Activated CD8-positive, alpha-beta memory T cell treated with anti-CD3 and anti-CD28 coated beads for 4 hours (primary cell): ENCODE measurements around the gene SIM2.

Experiments
- DNase-seq, 2 donors: peaks; one replicate each; pipeline ENCODE4 v3.0.0-alpha.2; 2020; ENCODE audit warnings: low read depth in 2 of 2

The SIM2 gene

DNA sequence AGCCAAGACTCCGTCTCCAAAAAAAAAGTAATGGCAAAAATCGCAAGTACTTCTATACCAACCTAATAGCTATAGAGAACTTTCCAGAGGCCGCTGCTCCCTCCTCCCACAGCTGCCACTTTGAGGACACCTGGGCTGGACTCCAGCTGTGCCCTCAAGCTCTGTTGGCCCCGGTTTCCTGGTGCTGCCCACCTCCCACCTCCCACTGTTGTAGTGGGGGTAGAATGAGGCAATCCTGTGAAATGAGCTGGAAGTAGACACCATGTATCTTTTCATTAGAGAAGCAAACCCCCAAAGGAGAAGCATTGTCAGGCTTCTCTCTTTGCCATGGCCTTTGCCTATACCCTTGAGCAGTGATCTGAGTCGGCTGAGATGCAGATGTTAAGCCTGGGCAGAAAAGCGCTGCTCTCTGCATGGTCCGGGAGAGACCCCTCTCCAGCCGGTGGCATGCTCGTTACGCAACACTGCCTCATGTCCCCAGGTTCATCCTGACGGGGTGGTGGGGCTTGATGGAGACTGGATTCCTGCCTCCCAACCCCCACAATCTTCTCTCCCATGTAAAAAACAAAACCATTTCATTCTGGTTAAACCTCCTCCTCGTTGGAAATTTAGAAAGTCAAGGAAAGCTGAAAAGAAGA is 39.7 kb downstream of the SIM2 start:
- DNase-seq: no peak

DNA sequence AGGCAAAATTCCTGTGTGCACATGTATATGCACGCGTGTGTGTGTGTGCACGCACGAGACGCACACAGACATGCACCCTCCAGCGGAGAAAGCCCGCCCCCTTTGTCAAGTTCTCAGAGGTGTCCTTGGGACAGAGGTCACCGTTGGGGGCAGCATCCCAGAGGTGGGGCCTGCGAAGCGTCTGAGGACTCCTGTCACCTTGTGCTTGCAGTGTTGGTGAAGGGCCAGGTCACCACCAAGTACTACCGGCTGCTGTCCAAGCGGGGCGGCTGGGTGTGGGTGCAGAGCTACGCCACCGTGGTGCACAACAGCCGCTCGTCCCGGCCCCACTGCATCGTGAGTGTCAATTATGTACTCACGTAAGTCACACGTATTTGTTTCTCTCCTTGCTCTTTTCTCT is 42.6 kb downstream of the SIM2 start:
- no peak for DNase-seq

DNA sequence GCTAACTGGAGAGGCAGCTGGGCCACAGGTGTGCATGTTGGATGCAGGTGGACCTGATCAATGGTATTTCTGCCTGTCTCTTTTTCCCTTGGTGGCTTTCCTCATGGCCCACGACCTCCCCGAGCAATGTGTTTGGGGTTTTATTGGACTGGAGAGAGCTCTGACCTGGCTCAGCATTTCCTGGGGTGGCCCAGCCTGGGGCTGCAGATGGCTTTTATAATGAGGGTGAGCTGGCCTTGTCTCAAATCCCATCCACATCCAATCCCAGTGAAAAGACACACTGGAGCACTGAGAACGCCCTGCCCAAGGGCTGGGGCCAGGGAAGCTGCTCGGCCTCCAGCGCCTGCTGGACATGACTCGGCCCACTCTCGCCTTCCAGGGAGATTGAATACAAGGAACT is 44.1 kb downstream of the SIM2 start:
- DNase-seq: no peak

GRCh38 chr21:36743446-36743845 is 44.5 kb downstream of the SIM2 start:
- DNase-seq: no peak

GRCh38 chr21:36744190-36744559 is 45.3 kb downstream of the SIM2 start:
- DNase-seq: no peak

DNA sequence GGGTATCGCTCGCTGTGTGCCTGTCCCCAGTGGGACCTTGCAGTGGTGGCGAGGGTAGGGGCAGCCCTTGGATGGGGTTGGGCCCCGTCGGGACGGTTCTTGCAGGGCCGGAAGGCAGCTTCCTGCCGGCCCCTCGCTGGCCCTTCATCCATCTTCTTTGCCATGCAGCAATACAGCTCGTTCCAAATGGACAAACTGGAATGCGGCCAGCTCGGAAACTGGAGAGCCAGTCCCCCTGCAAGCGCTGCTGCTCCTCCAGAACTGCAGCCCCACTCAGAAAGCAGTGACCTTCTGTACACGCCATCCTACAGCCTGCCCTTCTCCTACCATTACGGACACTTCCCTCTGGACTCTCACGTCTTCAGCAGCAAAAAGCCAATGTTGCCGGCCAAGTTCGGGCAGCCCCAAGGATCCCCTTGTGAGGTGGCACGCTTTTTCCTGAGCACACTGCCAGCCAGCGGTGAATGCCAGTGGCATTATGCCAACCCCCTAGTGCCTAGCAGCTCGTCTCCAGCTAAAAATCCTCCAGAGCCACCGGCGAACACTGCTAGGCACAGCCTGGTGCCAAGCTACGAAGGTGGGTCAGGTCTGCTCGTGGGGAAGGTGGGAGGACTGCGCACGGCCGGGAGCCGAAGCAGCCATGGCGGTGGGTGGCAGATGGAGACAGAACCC is 45.8 kb downstream of the SIM2 start:
- DNase-seq: no peak

DNA sequence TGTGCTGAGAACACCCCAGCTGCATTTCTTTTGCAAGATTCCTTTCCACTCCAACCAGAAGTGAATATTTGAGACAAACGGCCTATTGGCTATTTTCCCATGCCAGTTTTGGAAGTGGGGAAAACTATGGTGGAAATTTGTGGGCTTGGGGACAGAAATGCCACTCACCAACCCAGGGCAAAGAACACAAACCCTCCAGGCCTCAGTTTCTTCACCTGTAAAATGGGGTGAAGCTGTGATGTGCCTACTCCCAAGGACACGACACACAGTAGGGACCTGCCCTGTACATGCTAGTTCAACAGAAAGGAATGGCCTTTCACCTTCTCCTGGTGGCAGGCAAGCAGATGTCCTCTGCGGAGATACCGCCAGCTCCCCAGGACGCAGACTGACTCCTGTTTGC is 46.5 kb downstream of the SIM2 start:
- no peak for DNase-seq

DNA sequence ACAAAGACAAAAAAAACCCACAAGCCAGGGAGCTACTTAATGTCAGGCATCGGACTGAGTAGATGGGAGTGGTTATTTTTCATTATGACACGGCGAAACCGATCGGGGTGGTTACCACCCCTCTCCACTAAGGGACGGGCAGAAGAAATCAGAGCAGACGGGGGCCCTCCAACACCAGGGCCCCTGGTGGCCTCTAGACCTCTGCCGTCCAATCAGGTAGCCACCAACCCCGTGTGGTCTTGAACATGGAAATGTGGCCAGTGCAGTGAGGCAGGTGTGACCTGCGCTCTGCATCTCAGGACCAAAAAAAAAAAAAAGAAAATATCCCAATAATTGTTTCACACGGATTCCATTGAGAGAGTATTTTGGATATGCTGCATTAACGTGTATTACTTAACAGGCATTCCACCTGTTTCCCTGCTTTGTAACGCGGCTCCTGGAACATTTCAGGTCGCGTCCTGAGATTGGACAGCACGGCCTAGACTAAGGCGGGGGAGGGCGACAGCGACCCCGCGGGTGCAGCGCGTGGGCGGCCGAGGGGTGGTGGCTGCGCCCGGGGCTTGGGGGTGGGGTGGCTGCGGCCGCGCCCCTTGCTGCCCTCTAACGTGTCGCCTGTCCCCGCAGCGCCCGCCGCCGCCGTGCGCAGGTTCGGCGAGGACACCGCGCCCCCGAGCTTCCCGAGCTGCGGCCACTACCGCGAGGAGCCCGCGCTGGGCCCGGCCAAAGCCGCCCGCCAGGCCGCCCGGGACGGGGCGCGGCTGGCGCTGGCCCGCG is 48.3 kb downstream of the SIM2 start:
- DNase-seq: no peak

- DNase-seq: no peak
Observed at GRCh38 chr21:36747815-36748383, 49.0 kb downstream of the SIM2 start.

DNA sequence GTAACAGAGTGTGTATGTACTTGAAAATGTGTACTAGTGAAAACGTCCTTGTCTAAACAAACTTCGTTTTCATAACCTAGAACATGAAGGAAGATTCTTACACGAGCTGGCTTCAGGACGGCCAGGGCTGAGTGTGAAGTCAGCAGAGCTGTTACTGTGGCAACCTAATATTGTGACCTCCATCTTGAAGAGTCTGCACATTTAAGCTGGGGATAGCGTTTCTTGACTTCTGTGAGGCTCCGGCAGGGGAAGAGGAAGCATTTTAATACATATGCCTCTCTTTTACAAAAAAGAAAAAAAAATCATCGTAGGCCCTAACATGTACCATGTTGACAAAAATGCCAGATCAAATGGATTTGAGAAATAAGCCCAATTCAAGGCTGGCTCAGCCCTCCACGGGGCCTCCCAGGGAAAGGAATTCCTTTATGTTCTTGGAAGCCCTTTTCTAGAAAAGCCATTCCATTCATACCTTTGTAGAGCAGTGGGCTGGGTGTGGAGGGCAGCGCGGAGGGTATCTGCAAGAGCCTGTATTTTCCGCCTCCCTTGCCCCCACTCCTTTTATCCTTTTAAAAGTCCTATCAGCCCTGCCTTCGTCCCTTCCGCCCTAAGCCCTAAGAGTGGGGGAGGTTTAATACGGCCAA is 51.1 kb downstream of the SIM2 start:
- no peak for DNase-seq

DNA sequence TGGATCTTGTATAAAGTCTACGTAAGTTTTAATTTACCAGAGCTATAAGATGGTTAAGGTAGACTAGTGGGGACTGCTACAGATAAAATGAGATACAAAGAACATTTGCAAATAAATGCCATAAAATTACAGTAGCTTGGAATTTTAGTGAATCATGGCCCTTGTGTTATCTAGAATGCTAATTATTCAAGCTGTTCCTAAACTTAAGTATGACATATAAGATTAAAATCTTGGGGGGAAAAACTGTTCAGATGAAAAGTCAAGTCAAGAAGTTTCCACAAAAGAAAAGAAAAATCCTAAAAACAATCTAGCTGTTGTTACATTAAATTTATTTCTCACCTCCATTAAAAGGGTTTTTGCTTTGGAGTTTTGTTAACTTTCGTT is 51.7 kb downstream of the SIM2 start:
- DNase-seq: no peak

DNA sequence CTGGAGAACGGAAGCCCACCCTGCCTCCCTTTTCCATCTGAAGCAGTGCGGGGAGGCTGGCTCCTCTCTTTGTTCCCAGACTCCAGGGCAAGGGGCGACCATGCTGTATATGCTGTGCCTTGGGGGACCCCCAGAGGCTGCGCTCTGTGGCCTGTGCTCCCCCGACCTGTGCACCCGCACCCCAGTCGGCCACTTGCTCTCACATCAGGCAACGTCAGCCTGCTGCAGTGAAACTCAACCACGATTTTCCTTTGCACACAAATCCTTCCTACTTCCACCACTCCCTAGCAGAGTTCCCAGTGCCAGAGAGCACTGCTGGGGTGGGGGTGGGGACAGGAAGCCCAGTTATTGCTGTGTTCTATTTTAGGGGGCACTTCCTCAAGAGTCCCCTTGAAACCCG is 52.5 kb downstream of the SIM2 start:
- DNase-seq: no peak

DNA sequence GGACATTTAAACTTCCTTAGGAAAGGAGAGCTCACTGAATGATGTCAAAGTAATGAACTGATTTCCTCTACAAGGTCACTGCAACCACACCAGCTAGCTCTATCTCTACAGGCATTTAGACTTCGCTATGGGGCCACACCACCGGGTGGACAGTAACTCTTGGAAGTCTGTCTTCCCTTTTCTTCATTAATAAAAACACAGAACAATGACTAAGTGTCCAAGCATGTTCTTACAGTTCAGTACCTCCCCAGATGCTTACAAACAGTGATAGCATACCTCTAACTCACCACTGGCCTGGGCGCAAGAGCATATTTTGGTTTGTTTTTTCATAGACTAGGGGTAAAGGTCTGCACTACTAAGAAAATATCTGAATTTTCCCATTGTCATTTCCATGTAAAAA is 54.6 kb downstream of the SIM2 start:
- DNase-seq: no peak

GRCh38 chr21:36754241-36754898 is 55.5 kb downstream of the SIM2 start:
- no peak for DNase-seq

DNA sequence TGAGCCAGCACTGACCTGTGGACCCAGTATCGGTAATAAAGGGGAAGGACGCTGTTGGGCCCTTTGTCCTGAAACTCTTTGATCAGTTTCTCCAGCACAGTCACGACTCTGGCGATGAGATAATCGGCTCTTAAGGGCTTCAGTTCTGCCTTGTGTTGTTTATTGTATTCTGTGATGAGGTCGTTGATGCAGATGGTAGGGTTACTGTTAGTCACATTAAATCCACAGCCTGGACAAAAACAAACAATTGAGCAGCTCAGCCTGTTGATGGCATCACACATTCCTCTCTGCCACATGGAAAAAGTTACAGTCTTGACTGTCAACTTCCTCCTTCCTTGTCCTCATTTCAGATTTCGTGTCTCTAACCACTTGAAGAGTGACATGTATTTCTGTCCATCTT is 57.6 kb downstream of the SIM2 start:
- DNase-seq: no peak

DNA sequence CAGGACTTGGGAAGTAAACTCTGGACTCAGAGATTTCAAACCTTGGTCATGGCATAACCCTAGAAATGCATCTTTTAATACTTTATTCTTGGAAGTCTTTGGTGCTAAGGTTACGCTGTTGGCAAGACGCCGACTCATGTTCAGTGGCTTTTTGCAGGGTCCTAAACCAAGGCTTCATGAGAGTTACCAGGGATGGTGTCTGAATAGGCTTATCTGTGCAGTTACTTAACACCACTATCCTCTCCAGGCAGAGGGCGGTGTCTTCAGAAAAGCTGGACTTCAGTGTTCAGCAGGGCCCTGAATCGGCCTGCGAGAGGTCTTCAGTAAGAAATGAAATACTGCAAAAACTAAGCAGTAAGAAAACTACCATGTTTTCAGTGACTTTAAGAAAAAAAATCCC is 58.3 kb downstream of the SIM2 start:
- no peak for DNase-seq

GRCh38 chr21:36759348-36760083 is 60.6 kb downstream of the SIM2 start:
- DNase-seq: no peak

DNA sequence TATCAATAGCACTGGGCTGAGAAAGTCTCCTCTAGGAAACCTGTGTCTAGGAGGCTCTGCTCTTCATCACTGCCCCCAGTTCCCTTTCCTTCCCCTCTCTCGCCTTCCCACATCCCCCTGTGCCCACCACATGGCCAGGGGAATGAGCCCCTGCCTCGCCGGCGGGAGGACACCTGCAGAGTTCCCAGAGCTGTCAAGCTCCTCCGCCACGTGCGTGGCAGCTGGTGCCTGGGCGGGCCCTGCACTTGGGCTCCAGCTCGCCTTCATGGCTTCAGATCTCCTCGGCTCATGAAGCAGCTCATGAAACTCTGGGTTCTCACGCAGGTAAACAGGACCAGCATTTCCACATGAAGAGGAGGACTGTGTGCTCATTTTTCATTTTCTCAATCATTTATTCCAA is 62.8 kb downstream of the SIM2 start:
- DNase-seq: no peak

DNA sequence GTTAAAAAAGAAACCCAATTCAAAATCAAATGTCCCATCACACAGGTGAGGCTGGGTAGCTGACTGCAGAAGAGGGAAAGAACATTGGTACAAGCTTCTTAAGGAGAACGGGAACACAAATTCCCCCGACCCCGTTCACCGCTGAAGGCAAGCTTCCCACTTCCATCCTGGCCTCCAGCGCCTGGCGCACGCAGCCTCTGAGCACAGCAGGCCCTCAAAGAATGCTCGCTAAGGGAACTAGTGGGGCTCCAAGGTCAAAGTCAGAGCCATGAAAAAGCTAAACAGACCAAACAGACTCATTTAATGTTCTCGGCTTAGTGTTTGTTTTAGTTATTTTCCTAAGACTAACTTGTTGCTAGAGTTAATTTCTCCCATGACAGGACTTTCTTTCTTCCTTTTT is 63.7 kb downstream of the SIM2 start:
- DNase-seq: no peak

DNA sequence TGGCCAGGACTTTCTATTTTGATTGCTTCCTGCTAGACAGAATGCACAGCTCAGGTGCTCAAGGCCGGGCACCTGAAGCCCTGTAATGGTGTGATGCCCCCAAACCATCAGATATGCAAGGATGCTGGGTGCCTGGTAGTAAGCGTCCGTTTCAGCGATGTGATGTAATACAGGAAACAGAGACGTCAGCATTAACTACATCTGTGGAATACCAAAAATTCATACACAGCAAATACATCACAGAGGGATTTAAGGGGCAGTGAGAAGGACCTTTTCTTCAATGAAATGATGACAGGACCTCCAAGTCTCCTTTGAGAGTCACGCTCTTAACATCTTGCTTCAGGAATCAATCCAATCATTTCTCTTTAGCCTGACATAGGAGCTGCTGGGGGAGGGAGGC is 64.4 kb downstream of the SIM2 start:
- DNase-seq: no peak

DNA sequence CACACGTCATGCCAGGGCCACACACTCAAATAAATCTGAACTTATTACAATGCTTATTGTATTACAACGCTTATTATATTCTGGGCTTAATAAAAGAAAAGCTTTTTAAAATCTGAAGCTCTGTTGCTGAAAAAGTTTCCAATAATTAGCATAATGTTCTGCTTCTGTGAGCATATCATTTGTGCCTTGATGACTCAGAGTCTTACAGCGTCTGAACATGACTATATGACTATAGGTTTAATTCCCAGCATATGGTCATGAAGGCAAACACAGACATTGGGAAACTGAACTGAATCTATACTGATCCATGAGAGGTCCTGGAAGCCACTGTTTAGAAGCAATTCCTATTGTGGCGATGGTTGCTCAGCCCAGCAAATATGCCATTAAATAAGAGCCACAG is 66.3 kb downstream of the SIM2 start:
- DNase-seq: no peak
